ENCODE data around the gene CD86. TPM values are rescaled to one million over a fixed set of nuclear protein-coding genes. Genes with fewer than 3 reads are reported as not detected.

The CD86 gene
- total and polyA plus RNA-seq, 7 donors, result 3.0 to 18.5 (median 5.5) TPM

DNA sequence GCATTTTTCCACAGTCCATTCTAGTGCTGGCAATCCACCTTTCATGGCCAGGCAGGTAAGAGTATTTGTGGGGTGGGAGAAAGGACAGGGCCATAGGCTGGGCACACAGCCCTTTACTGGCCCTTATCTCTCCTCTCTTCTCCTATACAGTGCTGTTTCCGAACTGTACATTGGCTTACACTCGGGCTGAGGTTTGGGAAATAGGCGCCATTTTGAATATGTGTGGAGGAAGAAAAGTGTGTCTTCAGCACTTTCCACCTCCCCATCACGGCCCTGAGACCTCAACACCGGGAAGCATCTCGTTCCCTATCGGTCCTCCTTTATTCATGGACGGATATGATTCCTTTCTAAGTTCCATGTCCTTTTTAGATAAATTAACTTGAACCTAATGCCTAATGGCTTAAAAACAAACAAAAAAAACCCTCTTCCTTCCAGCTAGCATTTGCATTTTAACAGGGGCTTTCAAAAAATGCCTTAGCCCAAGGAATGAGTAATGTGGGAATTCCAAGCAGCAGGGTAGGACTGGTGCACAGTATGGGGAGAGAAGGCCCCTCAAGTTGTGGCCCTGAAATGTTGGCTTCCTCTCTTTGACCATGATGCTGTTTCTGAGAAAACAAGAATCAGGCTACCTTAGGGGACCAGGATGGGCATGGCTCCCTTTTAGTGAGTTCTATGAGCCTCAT, 24.5 kb downstream of the CD86 start:
- Histone ChIP-seq H3K4me3 (no peak overlapping the region), H3K36me3 (no peaks in the 10 kb centered on the region), H3K27ac (no peak overlapping the region), H3K9me3 (no peaks in the 10 kb centered on the region), H3K4me1 (no peaks in the 10 kb centered on the region), H3K27me3 (no peaks in the 10 kb centered on the region)
- WGBS, 2 donors, result 92 to 96% methylated on average over 8 of the region's 8 CpGs
- intact Hi-C loops (cut with DNase I), result no loop called here
- DNase-seq, result no peak
- no peak for TF ChIP-seq POLR2A (IDR thresholded peaks at IDR 0.05)
- no peak for TF ChIP-seq POLR2AphosphoS5 (IDR thresholded peaks at IDR 0.05)
- TF ChIP-seq, protein P1, sequence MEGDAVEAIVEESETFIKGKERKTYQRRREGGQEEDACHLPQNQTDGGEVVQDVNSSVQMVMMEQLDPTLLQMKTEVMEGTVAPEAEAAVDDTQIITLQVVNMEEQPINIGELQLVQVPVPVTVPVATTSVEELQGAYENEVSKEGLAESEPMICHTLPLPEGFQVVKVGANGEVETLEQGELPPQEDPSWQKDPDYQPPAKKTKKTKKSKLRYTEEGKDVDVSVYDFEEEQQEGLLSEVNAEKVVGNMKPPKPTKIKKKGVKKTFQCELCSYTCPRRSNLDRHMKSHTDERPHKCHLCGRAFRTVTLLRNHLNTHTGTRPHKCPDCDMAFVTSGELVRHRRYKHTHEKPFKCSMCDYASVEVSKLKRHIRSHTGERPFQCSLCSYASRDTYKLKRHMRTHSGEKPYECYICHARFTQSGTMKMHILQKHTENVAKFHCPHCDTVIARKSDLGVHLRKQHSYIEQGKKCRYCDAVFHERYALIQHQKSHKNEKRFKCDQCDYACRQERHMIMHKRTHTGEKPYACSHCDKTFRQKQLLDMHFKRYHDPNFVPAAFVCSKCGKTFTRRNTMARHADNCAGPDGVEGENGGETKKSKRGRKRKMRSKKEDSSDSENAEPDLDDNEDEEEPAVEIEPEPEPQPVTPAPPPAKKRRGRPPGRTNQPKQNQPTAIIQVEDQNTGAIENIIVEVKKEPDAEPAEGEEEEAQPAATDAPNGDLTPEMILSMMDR (IDR thresholded peaks at IDR 0.05), result no peak
- no peak for TF ChIP-seq EP300 (IDR thresholded peaks at IDR 0.05)

DNA sequence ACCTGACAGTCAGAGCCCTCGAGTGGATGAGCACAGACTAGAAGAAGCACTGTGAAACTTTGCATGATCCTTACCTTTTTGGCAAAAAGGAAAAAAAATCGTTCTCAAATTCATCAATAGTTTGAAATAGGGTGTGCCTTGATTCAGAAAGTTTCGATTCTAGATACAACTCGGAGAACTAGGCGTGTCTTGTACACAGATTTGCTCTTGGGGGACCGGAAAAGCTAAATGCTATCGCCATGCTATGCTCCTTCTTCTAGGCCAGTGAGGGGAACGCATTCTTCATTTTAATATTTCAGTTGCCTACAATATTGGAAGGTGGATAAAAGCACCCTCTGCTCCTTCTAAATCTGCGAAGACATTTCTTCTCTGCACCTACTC, 25.0 kb downstream of the CD86 start:
- intact Hi-C loops (cut with DNase I), result no loop called here
- TF ChIP-seq, protein P1 (IDR thresholded peaks at IDR 0.05), result no peak
- TF ChIP-seq EP300 (IDR thresholded peaks at IDR 0.05) (no peak), POLR2A (IDR thresholded peaks at IDR 0.05) (no peak), POLR2AphosphoS5 (IDR thresholded peaks at IDR 0.05) (no peak)
- H3K36me3 ChIP-seq, result no peaks in the 10 kb centered on the region
- H3K27ac ChIP-seq, result no peak overlapping the region
- no peaks in the 10 kb centered on the region for H3K9me3 ChIP-seq
- H3K27me3 ChIP-seq, result no peaks in the 10 kb centered on the region
- no peak overlapping the region for H3K4me3 ChIP-seq
- no peaks in the 10 kb centered on the region for H3K4me1 ChIP-seq
- WGBS, 2 donors, result 88% methylated on average over 9 of the region's 9 CpGs
- DNase-seq, result no peak

DNA sequence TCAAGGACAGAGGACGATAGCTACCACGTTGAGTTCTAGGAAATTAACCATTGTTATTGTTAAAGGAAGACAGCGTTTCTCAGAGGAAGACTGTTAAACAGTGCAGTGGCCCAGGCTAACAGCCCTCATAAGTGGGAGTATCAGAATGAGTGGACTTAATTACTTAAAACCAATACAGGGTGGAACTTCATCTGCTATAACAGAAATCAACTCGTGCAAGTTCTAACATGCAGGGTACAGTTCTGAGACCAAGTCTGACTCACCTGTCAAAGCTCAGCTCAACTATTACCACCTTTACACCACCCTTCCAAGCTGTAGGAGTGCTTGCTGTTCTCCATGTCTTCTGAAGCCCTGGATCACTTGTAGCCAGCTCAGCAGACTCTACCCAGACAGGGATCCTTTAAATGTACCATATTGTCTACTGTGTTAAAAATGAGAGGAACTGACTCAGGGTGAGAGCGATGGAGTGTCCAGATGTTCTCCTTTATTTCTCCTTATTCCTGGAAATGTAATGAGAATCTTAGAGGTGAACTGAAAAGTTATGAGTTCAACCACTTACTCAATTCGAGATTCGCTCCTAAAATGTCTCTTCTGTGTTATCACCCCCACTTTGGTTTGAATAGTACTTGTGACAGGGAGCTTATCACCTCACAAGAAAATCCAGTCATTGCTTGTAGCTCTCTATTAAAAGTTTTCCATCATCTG, 26.5 kb downstream of the CD86 start:
- Histone ChIP-seq H3K27me3 (no peaks in the 10 kb centered on the region), H3K4me3 (no peak overlapping the region), H3K9me3 (no peaks in the 10 kb centered on the region), H3K4me1 (no peaks in the 10 kb centered on the region), H3K36me3 (no peaks in the 10 kb centered on the region), H3K27ac (no peak overlapping the region)
- TF ChIP-seq, protein P1 (IDR thresholded peaks at IDR 0.05), result no peak
- TF ChIP-seq EP300 (IDR thresholded peaks at IDR 0.05) (no peak), POLR2A (IDR thresholded peaks at IDR 0.05) (no peak)
- intact Hi-C loops (cut with DNase I), result no loop called here
- no peak for DNase-seq
- 64 to 65% methylated on average over 7 of the region's 7 CpGs for WGBS, 2 donors

DNA sequence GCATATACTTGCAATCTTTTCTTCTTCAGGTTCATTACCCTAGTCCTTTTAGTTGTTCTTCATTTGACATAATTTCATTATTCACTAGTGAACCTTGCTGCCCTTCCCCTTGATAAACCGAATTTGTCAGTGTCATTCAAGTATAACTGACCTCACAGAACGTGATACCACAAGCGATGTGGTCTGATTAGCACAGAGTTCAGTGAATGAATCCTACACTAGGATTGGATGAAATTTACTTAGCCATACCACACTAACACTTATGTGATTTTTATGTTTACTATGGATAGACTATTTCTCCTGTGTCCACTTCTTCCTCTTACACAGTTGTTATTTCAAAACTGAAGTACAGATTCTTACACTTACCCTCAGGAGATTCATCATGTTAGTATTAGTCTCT, 27.2 kb downstream of the CD86 start:
- Histone ChIP-seq H3K36me3 (no peaks in the 10 kb centered on the region), H3K9me3 (no peaks in the 10 kb centered on the region), H3K27ac (no peak overlapping the region), H3K4me3 (no peak overlapping the region), H3K27me3 (no peaks in the 10 kb centered on the region), H3K4me1 (no peaks in the 10 kb centered on the region)
- 71 to 76% methylated on average over 3 of the region's 3 CpGs for WGBS, 2 donors
- no peak for DNase-seq
- intact Hi-C loops (cut with DNase I), result no loop called here
- TF ChIP-seq, protein P1 (IDR thresholded peaks at IDR 0.05), result no peak
- TF ChIP-seq EP300 (IDR thresholded peaks at IDR 0.05) (no peak), POLR2A (IDR thresholded peaks at IDR 0.05) (no peak), POLR2AphosphoS5 (IDR thresholded peaks at IDR 0.05) (no peak)

Data from sigmoid colon (tissue), 7 donors.